ENCODE results near the gene VEPH1. TPM values are rescaled to one million over a fixed set of nuclear protein-coding genes. Genes with fewer than 3 reads are reported as not detected.

VEPH1 gene
- polyA plus RNA-seq, 2 of the 4 experiments (the other 2 are of a cell fraction) = 0.04 to 0.16 TPM

DNA sequence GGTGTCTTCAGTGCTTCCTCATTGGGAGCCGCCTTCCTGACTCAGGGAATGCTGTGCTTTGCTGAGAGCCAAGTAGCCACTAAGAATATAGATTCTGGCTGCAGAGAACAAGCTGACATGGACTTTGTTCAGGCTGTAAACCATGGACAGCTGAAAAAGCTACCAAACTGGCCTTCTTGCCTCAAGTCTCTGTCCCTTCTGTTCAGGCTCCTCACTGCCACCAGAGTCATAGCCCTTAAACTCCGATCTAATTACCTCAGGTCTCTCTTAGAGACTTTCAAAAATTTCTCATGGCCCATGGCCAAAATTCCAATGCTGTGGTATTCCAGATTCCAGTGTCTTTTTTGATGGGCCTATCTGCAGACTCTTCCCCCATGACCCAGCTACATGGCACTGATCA is 86.0 kb downstream of the VEPH1 start:
- TF ChIP-seq, protein P1, sequence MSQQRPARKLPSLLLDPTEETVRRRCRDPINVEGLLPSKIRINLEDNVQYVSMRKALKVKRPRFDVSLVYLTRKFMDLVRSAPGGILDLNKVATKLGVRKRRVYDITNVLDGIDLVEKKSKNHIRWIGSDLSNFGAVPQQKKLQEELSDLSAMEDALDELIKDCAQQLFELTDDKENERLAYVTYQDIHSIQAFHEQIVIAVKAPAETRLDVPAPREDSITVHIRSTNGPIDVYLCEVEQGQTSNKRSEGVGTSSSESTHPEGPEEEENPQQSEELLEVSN (IDR thresholded peaks at IDR 0.05; ENCODE audit: borderline replicate concordance, low read depth) = no peak
- TF ChIP-seq RARB (CRISPR knock-in tag; IDR thresholded peaks at IDR 0.05) = no peak
- TF ChIP-seq FOSL2 (IDR thresholded peaks at IDR 0.05) = no peak
- TF ChIP-seq FOSL2 (CRISPR knock-in tag; IDR thresholded peaks at IDR 0.05) = no peak
- TF ChIP-seq TFCP2L1 (CRISPR knock-in tag; IDR thresholded peaks at IDR 0.05) = no peak
- no peak for TF ChIP-seq MAFK (IDR thresholded peaks at IDR 0.05; ENCODE audit: partially characterized antibody)
- TF ChIP-seq, protein P2, sequence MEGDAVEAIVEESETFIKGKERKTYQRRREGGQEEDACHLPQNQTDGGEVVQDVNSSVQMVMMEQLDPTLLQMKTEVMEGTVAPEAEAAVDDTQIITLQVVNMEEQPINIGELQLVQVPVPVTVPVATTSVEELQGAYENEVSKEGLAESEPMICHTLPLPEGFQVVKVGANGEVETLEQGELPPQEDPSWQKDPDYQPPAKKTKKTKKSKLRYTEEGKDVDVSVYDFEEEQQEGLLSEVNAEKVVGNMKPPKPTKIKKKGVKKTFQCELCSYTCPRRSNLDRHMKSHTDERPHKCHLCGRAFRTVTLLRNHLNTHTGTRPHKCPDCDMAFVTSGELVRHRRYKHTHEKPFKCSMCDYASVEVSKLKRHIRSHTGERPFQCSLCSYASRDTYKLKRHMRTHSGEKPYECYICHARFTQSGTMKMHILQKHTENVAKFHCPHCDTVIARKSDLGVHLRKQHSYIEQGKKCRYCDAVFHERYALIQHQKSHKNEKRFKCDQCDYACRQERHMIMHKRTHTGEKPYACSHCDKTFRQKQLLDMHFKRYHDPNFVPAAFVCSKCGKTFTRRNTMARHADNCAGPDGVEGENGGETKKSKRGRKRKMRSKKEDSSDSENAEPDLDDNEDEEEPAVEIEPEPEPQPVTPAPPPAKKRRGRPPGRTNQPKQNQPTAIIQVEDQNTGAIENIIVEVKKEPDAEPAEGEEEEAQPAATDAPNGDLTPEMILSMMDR (IDR thresholded peaks at IDR 0.05) = no peak
- TF ChIP-seq, protein P3, sequence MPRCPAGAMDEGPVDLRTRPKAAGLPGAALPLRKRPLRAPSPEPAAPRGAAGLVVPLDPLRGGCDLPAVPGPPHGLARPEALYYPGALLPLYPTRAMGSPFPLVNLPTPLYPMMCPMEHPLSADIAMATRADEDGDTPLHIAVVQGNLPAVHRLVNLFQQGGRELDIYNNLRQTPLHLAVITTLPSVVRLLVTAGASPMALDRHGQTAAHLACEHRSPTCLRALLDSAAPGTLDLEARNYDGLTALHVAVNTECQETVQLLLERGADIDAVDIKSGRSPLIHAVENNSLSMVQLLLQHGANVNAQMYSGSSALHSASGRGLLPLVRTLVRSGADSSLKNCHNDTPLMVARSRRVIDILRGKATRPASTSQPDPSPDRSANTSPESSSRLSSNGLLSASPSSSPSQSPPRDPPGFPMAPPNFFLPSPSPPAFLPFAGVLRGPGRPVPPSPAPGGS (IDR thresholded peaks at IDR 0.05) = no peak
- no peak for TF ChIP-seq ZNF302 (CRISPR knock-in tag; IDR thresholded peaks at IDR 0.05)
- H3K4me2 ChIP-seq = no peak overlapping the region
- ChIA-PET CTCF (no interaction called here), POLR2A (no interaction called here)
- 80% methylated on average over 2 of the region's 2 CpGs for WGBS (ENCODE audit: missing lambda C conversion rate)
- no peak for FAIRE-seq
- DNase-seq (ENCODE audit: low read depth in 1 of 2, low spot score in 1 of 2) = no peak
- no peak overlapping the region for H3K27ac ChIP-seq
- H3K4me3 ChIP-seq = no peak overlapping the region
- no peaks in the 10 kb centered on the region for H3K9me3 ChIP-seq
- peaks cover 6% of the 10 kb centered on the region; the same call in 1 of the 3 replicates for H3K4me1 ChIP-seq
- no peak for ATAC-seq

DNA sequence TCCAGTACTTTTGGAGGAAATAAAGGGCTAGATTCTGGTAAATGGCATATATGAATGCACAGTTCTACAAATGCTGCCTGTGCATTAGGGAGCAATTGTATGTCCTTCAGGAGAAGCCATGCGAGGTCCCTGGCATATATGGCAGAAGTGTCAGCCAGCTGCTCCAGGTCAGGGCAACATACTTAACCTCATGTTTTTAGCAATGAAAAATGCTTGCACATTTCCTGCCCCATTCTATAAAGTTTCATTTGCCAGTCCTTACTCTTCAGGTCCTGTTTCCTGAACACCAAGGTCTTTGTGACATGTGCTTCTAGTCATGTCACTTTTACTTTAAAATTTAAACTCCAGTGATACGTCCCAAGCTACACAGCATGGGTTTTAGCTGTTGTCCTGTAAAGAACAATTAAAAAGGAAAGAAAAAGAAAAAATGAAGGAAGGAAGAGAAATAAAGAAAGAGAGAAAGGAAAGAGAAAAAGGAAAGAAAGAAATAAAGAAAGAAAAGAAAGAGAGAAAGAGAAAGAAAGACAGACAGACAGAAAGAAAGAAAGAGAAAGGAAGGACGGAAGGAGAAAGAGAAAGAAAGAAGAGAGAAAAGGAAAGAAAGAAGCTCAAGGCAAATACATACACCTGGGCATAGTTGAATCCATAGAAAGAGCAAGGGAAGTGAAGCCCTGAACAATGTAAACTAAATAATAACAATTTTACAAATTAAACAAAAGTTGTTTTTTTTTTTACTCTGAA is 86.7 kb downstream of the VEPH1 start:
- no peak for TF ChIP-seq JUNB (IDR thresholded peaks at IDR 0.05)
- no peak for TF ChIP-seq HEYL (CRISPR knock-in tag; IDR thresholded peaks at IDR 0.05)
- TF ChIP-seq, protein P4, sequence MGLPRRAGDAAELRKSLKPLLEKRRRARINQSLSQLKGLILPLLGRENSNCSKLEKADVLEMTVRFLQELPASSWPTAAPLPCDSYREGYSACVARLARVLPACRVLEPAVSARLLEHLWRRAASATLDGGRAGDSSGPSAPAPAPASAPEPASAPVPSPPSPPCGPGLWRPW (IDR thresholded peaks at IDR 0.05) = no peak
- TF ChIP-seq, protein P5, sequence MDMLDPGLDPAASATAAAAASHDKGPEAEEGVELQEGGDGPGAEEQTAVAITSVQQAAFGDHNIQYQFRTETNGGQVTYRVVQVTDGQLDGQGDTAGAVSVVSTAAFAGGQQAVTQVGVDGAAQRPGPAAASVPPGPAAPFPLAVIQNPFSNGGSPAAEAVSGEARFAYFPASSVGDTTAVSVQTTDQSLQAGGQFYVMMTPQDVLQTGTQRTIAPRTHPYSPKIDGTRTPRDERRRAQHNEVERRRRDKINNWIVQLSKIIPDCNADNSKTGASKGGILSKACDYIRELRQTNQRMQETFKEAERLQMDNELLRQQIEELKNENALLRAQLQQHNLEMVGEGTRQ (IDR thresholded peaks at IDR 0.05) = no peak
- TF ChIP-seq, protein P2 (IDR thresholded peaks at IDR 0.05) = no peak
- TF ChIP-seq HOXA7 (CRISPR knock-in tag; IDR thresholded peaks at IDR 0.05) = no peak
- no peak for TF ChIP-seq RAD21 (conservative IDR thresholded peaks at IDR 0.05 in 1 of 2, IDR thresholded peaks at IDR 0.05 in 1 of 2)
- TF ChIP-seq MYC (IDR thresholded peaks at IDR 0.05; ENCODE audit: borderline replicate concordance, low read length) = no peak
- TF ChIP-seq PHF8 (IDR thresholded peaks at IDR 0.05; ENCODE audit: borderline replicate concordance, low read depth) = no peak
- TF ChIP-seq POLR2AphosphoS2 (conservative IDR thresholded peaks at IDR 0.05; ENCODE audit: low read length) = no peak
- no peak for TF ChIP-seq ZC3H11A (IDR thresholded peaks at IDR 0.05)
- TF ChIP-seq CBX8 (IDR thresholded peaks at IDR 0.05) = no peak
- TF ChIP-seq NPAS2 (CRISPR knock-in tag; IDR thresholded peaks at IDR 0.05; ENCODE audit: borderline replicate concordance) = no peak
- no peak for TF ChIP-seq RFX5 (IDR thresholded peaks at IDR 0.05)
- no peak for TF ChIP-seq GATA3 (IDR thresholded peaks at IDR 0.05; ENCODE audit: borderline replicate concordance)
- TF ChIP-seq HOXB5 (CRISPR knock-in tag; IDR thresholded peaks at IDR 0.05) = no peak
- TF ChIP-seq TFCP2L1 (CRISPR knock-in tag; IDR thresholded peaks at IDR 0.05) = no peak
- TF ChIP-seq ZSCAN20 (CRISPR knock-in tag; IDR thresholded peaks at IDR 0.05) = no peak
- TF ChIP-seq HDAC2 (IDR thresholded peaks at IDR 0.05) = no peak
- Histone ChIP-seq H3K9me3 (no peaks in the 10 kb centered on the region), H3K4me2 (no peak overlapping the region), H3K27ac (no peak overlapping the region), H3K4me3 (no peak overlapping the region), H3K4me1 (peaks cover 6% of the 10 kb centered on the region; the same call in 1 of the 3 replicates)
- no peak for ATAC-seq
- WGBS (ENCODE audit: missing lambda C conversion rate) = 77% methylated on average over 3 of the region's 3 CpGs
- no peak for DNase-seq (ENCODE audit: low read depth in 1 of 2, low spot score in 1 of 2)
- POLR2A ChIA-PET = no interaction called here
- FAIRE-seq = no peak
- CTCF ChIA-PET = interaction anchor here (0.7 to 0.8 kb wide), 2 partner anchors 80 to 116 kb away, joined by 3 read pairs; no protein-coding TSS in a partner anchor

Measured in A549 (cell line).